ENCODE results near the gene CIDEB. TPM values are rescaled to one million over a fixed set of nuclear protein-coding genes. Genes with fewer than 3 reads are reported as not detected.

The CIDEB gene
- total and polyA plus RNA-seq, 2 of the 13 experiments (the other 11 are each of a cell fraction or from before 2014, with no cell fraction given): 35.8 to 110 TPM

GRCh38 chr14:24307575-24308341, at the start of gene CIDEB (continued):
- TF ChIP-seq ZFP36 (IDR thresholded peaks at IDR 0.05; ENCODE audit: borderline replicate concordance, low read depth, low read length, partially characterized antibody) (no peak), ZFP91 (CRISPR knock-in tag; IDR thresholded peaks at IDR 0.05; ENCODE audit: borderline replicate concordance) (no peak), ZNF691 (CRISPR knock-in tag; IDR thresholded peaks at IDR 0.05; ENCODE audit: borderline replicate concordance, low read depth) (peak; percentile 96), ZFP82 (CRISPR knock-in tag; IDR thresholded peaks at IDR 0.05; ENCODE audit: borderline replicate concordance) (no peak), U2AF2 (IDR thresholded peaks at IDR 0.05; ENCODE audit: low read depth, low read length) (no peak), HIC2 (CRISPR knock-in tag; IDR thresholded peaks at IDR 0.05; ENCODE audit: low read depth) (peak; percentile 54), ZNF263 (CRISPR knock-in tag; IDR thresholded peaks at IDR 0.05) (peak; percentile 99), EEA1 (CRISPR knock-in tag; IDR thresholded peaks at IDR 0.05; ENCODE audit: borderline replicate concordance) (peak; percentile 18; the same call in 1 of the 2 replicates), EZH2 (conservative IDR thresholded peaks at IDR 0.05; ENCODE audit: low read depth, low read length) (no peak), SYNCRIP (IDR thresholded peaks at IDR 0.05; ENCODE audit: insufficient read depth, low read depth, low read length) (no peak), CEBPB (IDR thresholded peaks at IDR 0.05; ENCODE audit: borderline replicate concordance, low read depth, low read length) (peak; percentile 33; the same call in 1 of the 2 replicates), MZF1 (CRISPR knock-in tag; IDR thresholded peaks at IDR 0.05; ENCODE audit: borderline replicate concordance) (no peak), ZNF335 (CRISPR knock-in tag; IDR thresholded peaks at IDR 0.05) (peak; percentile 90), TEAD2 (CRISPR knock-in tag; IDR thresholded peaks at IDR 0.05) (no peak), ZSCAN25 (CRISPR knock-in tag; IDR thresholded peaks at IDR 0.05) (peak; percentile 56; the same call in 1 of the 2 replicates), ZNF160 (CRISPR knock-in tag; IDR thresholded peaks at IDR 0.05) (peak; percentile 80), NFATC3 (CRISPR knock-in tag; IDR thresholded peaks at IDR 0.05) (0 out of 2 replicates have a peak, but pooled peaks have one; percentile 3), ZNF280B (CRISPR knock-in tag; IDR thresholded peaks at IDR 0.05; ENCODE audit: borderline replicate concordance) (no peak; the same call in 1 of the 2 replicates), ZMYM3 (CRISPR knock-in tag; IDR thresholded peaks at IDR 0.05) (no peak; the same call in none of the 2 replicates), ZBTB10 (CRISPR knock-in tag; IDR thresholded peaks at IDR 0.05; ENCODE audit: borderline replicate concordance) (no peak; the same call in 1 of the 2 replicates)

All from HepG2 (cell line).